H9 (cell line): Measurements from ENCODE around the gene DMTF1. TPM values are rescaled to one million over a fixed set of nuclear protein-coding genes. Genes with fewer than 3 reads are reported as not detected.

Experiments used
- DNase-seq: peaks from one replicate; pipeline ENCODE4 v3.0.0-alpha.2; 2017
- H2AFZ ChIP-seq: one replicate; pipeline ENCODE4 v1.6.1; 2013; ENCODE audit warnings: mild to moderate bottlenecking, low read length, control low read depth, moderate library complexity
- H2AK5ac ChIP-seq: 2 replicates; pipeline ENCODE4 v1.6.1; 2013; ENCODE audit warnings: low read length, control low read depth, mixed read lengths; ENCODE audit not compliant: insufficient read length
- H2BK120ac ChIP-seq: one replicate; pipeline ENCODE4 v1.6.1; 2013; ENCODE audit warnings: low read depth, mild to moderate bottlenecking, low read length, control low read depth, inconsistent platforms; ENCODE audit not compliant: poor library complexity, severe bottlenecking
- H2BK12ac ChIP-seq: 2 replicates; pipeline ENCODE4 v1.6.1; 2013; ENCODE audit warnings: low read length, control low read depth, mixed read lengths, low read depth; ENCODE audit not compliant: insufficient read length
- H2BK15ac ChIP-seq: 2 replicates; pipeline ENCODE4 v1.6.1; 2013; ENCODE audit warnings: low read depth, low read length, control low read depth
- H2BK20ac ChIP-seq: one replicate; pipeline ENCODE4 v1.6.1; 2013; ENCODE audit warnings: low read depth, mild to moderate bottlenecking, low read length, control low read depth, inconsistent platforms; ENCODE audit not compliant: poor library complexity, severe bottlenecking
- H2BK5ac ChIP-seq: 2 replicates; pipeline ENCODE4 v1.6.1; 2013; ENCODE audit warnings: low read length, control low read depth, mixed read lengths; ENCODE audit not compliant: insufficient read length
- H3K14ac ChIP-seq: 2 replicates; pipeline ENCODE4 v1.6.1; 2013; ENCODE audit warnings: low read length, control low read depth; ENCODE audit not compliant: insufficient read depth
- H3K18ac ChIP-seq: 2 replicates; pipeline ENCODE4 v1.6.1; 2013; ENCODE audit warnings: low read depth, mild to moderate bottlenecking, mixed read lengths, low read length, control low read depth; ENCODE audit not compliant: insufficient read length
- H3K23ac ChIP-seq: 2 replicates; pipeline ENCODE4 v1.6.1; 2013; ENCODE audit warnings: low read length, control low read depth, mixed read lengths, low read depth; ENCODE audit not compliant: insufficient read length
- H3K23me2 ChIP-seq: 2 replicates; pipeline ENCODE4 v1.6.1; 2013; ENCODE audit warnings: low read depth, mild to moderate bottlenecking, mixed read lengths, low read length, control low read depth; ENCODE audit not compliant: insufficient read length, poor library complexity, severe bottlenecking
- H3K27ac ChIP-seq: 2 replicates; pipeline ENCODE4 v1.5.1; 2013; ENCODE audit warnings: low read length, control low read depth, mixed read lengths, low read depth; ENCODE audit not compliant: insufficient read length
- H3K27me3 ChIP-seq: 2 replicates; pipeline ENCODE4 v1.6.1; 2013; ENCODE audit warnings: low read length, control low read depth, inconsistent platforms; ENCODE audit not compliant: insufficient read depth
- H3K4ac ChIP-seq: 2 replicates; pipeline ENCODE4 v1.6.1; 2013; ENCODE audit warnings: low read depth, mild to moderate bottlenecking, control low read depth, inconsistent platforms, low read length, moderate library complexity
- H3K4me1 ChIP-seq: 2 replicates; pipeline ENCODE4 v1.6.1; 2013; ENCODE audit warnings: low read length, control low read depth, inconsistent platforms; ENCODE audit not compliant: insufficient read depth
- H3K4me2 ChIP-seq: 2 replicates; pipeline ENCODE4 v1.6.1; 2013; ENCODE audit warnings: low read length, control low read depth, mixed read lengths; ENCODE audit not compliant: insufficient read length, insufficient read depth
- H3K56ac ChIP-seq: 2 replicates; pipeline ENCODE4 v1.6.1; 2013; ENCODE audit warnings: low read depth, mild to moderate bottlenecking, mixed read lengths, low read length, control low read depth; ENCODE audit not compliant: insufficient read length
- H3K79me1 ChIP-seq: 2 replicates; pipeline ENCODE4 v1.6.1; 2013; ENCODE audit warnings: low read depth, mild to moderate bottlenecking, moderate library complexity, low read length, control low read depth, inconsistent platforms; ENCODE audit not compliant: insufficient read depth, poor library complexity, severe bottlenecking
- H3K79me2 ChIP-seq: 2 replicates; pipeline ENCODE4 v1.6.1; 2013; ENCODE audit warnings: low read length, control low read depth, inconsistent platforms; ENCODE audit not compliant: insufficient read depth
- H3K9ac ChIP-seq: 2 replicates; pipeline ENCODE4 v1.6.1; 2013; ENCODE audit warnings: low read length, control low read depth, mixed read lengths; ENCODE audit not compliant: insufficient read length; ENCODE audit errors: extremely low read depth
- H3K9me3 ChIP-seq: one replicate; pipeline ENCODE4 v1.6.1; 2013; ENCODE audit warnings: low read depth, low read length, inconsistent platforms; ENCODE audit not compliant: control insufficient read depth
- H3T11ph ChIP-seq: one replicate; pipeline ENCODE4 v1.6.1; 2013; ENCODE audit warnings: mild to moderate bottlenecking, low read length, control low read depth, inconsistent platforms
- H4K20me1 ChIP-seq: one replicate; pipeline ENCODE4 v1.6.1; 2013; ENCODE audit not compliant: control insufficient read depth, insufficient read length, insufficient read depth
- H4K5ac ChIP-seq: 2 replicates; pipeline ENCODE4 v1.6.1; 2013; ENCODE audit warnings: low read depth, mild to moderate bottlenecking, mixed read lengths, low read length, control low read depth; ENCODE audit not compliant: insufficient read length
- H4K8ac ChIP-seq: replicated peaks from 2 replicates; pipeline ENCODE4 v1.6.1; 2013; ENCODE audit warnings: low read length, control low read depth, mixed read lengths, low read depth; ENCODE audit not compliant: insufficient read length
- H4K91ac ChIP-seq: 2 replicates; pipeline ENCODE4 v1.6.1; 2013; ENCODE audit warnings: low read depth, mild to moderate bottlenecking, moderate library complexity, mixed read lengths, low read length, control low read depth; ENCODE audit not compliant: insufficient read length
- H3K27ac Mint-ChIP-seq, 3 experiments: 2 replicates in 2 of 3; 3 replicates in 1 of 3; pipeline ENCODE4 v1.8.0; 2020 to 2021; ENCODE audit warnings: mixed read lengths in 3 of 3, mild to moderate bottlenecking in 1 of 3, moderate library complexity in 1 of 3
- H3K27me3 Mint-ChIP-seq: 2 replicates; pipeline ENCODE4 v1.8.0; 2021; ENCODE audit warnings: low read depth, mild to moderate bottlenecking, moderate library complexity, mixed read lengths
- H3K36me3 Mint-ChIP-seq, 3 experiments: 2 replicates in 2 of 3; 3 replicates in 1 of 3; pipeline ENCODE4 v1.8.0; 2020 to 2021; ENCODE audit warnings: low read depth in 3 of 3, mixed read lengths in 3 of 3; ENCODE audit not compliant: insufficient read depth in 1 of 3
- H3K4me1 Mint-ChIP-seq, 2 experiments: 2 replicates each; pipeline ENCODE4 v1.8.0; 2020; ENCODE audit warnings: mixed read lengths in 2 of 2
- H3K4me3 Mint-ChIP-seq, 2 experiments: 2 replicates in 1 of 2; 3 replicates in 1 of 2; pipeline ENCODE4 v1.8.0; 2020 to 2021; ENCODE audit warnings: mild to moderate bottlenecking in 2 of 2, mixed read lengths in 2 of 2, moderate library complexity in 1 of 2
- H3K9me3 Mint-ChIP-seq, 2 experiments: 2 replicates in 1 of 2; 3 replicates in 1 of 2; pipeline ENCODE4 v1.8.0; 2020; ENCODE audit warnings: mild to moderate bottlenecking in 2 of 2, mixed read lengths in 2 of 2, moderate library complexity in 1 of 2
- CTCF ChIP-seq: fragments of 200-600 bp; sonication (generic); conservative IDR thresholded peaks from 3 replicates; pipeline ENCODE4 v1.8.0; 2021; ENCODE audit warnings: antibody characterized with exemption, mild to moderate bottlenecking
- WGBS: extraction: QIAGEN DNeasy Blood & Tissue Kit; methylation state at CpG from one replicate; pipeline ENCODE4 v1.1.7; 2013; ENCODE audit warnings: missing lambda C conversion rate, low lambda C conversion rate, mixed read lengths; ENCODE audit not compliant: insufficient read length; ENCODE audit errors: extremely low coverage; 5-methylcytosine and 5-hydroxymethylcytosine counted together
- total RNA-seq: library from RNA; stranded (reverse); gene quantifications from 2 replicates; pipeline ENCODE4 v1.2.1, GENCODE V29; 2021

DMTF1 gene
- total RNA-seq, 1 experiment from 2014 or later, result 111 TPM

- no peak overlapping the region for H3K56ac ChIP-seq
- Mint-ChIP-seq H3K4me1 (no peaks in the 10 kb centered on the region), H3K27ac (no peak overlapping the region; a peak in 1 of 7 replicates), H3K36me3 (peaks cover 0 to 11% (median 0%) of the 10 kb centered on the region in 3 experiments; a peak in 2 of 7 replicates), H3K9me3 (no peaks in the 10 kb centered on the region), H3K4me3 (no peak overlapping the region), H3K27me3 (no peaks in the 10 kb centered on the region)
- H3K9me3 ChIP-seq, result no peaks in the 10 kb centered on the region
- TF ChIP-seq CTCF, result no peak
- no peak overlapping the region for H3K27ac ChIP-seq
- no peak overlapping the region for H2BK20ac ChIP-seq
- H3T11ph ChIP-seq, result no peak overlapping the region
- H3K27me3 ChIP-seq, result no peaks in the 10 kb centered on the region
- H3K4me1 ChIP-seq, result no peaks in the 10 kb centered on the region
- H2BK15ac ChIP-seq, result no peak overlapping the region
- H3K9ac ChIP-seq, result no peak overlapping the region
- no peak overlapping the region for H2AK5ac ChIP-seq
- H3K23me2 ChIP-seq, result no peaks in the 10 kb centered on the region
- H2BK12ac ChIP-seq, result no peak overlapping the region
- H4K5ac ChIP-seq, result no peak overlapping the region
- H4K91ac ChIP-seq, result no peak overlapping the region
- H3K4ac ChIP-seq, result no peak overlapping the region
- H2AFZ ChIP-seq, result no peak overlapping the region
- no peak overlapping the region for H4K8ac ChIP-seq
- no peak overlapping the region for H3K18ac ChIP-seq
- no peak for DNase-seq
- no peak overlapping the region for H2BK120ac ChIP-seq
- no peak overlapping the region for H3K4me2 ChIP-seq
- no peaks in the 10 kb centered on the region for H3K79me1 ChIP-seq
- H2BK5ac ChIP-seq, result no peak overlapping the region
- no peaks in the 10 kb centered on the region for H3K79me2 ChIP-seq
- H4K20me1 ChIP-seq, result no peaks in the 10 kb centered on the region
- H3K14ac ChIP-seq, result no peak overlapping the region
- H3K23ac ChIP-seq, result no peak overlapping the region
- WGBS, result no CpG with 5 or more reads among the region's 4 CpGs
Observed at GRCh38 chr7:87106974-87107612, 45.2 kb upstream of the DMTF1 start.
